Lung (tissue), 12 donors: Measurements from ENCODE around the gene BARX2. TPM values are rescaled to one million over a fixed set of nuclear protein-coding genes. Genes with fewer than 3 reads are reported as not detected.

Experiments used
- ATAC-seq: fragments of 200-7000 bp; cut with Tn5 transposase; one replicate; pipeline ENCODE4 v1.9.1; 2020; ENCODE audit warnings: moderate number of reproducible peaks; ENCODE audit not compliant: insufficient read depth, low FRiP score
- DNase-seq, 3 donors: peaks; one replicate each; pipeline ENCODE4 v3.0.0-alpha.2; 2013 to 2017
- H3K27ac ChIP-seq, 2 donors: one replicate each; pipeline ENCODE4 v1.5.1; 2013; ENCODE audit warnings: mild to moderate bottlenecking in 2 of 2, moderate library complexity in 2 of 2, control low read depth in 1 of 2, inconsistent platforms in 1 of 2, low read depth in 1 of 2, low read length in 1 of 2
- H3K27me3 ChIP-seq, 3 donors: one replicate each; pipeline ENCODE4 v1.5.1; 2013; ENCODE audit warnings: low read length in 2 of 3; ENCODE audit not compliant: control insufficient read depth in 3 of 3, insufficient read depth in 3 of 3
- H3K36me3 ChIP-seq, 4 donors: one replicate each; pipeline ENCODE4 v1.5.1; 2013; ENCODE audit warnings: low read length in 4 of 4, mild to moderate bottlenecking in 1 of 4, moderate library complexity in 1 of 4; ENCODE audit not compliant: control insufficient read depth in 4 of 4, insufficient read depth in 4 of 4
- H3K4me1 ChIP-seq, 5 donors: one replicate each; pipeline ENCODE4 v1.5.1; 2013; ENCODE audit warnings: low read length in 5 of 5, mild to moderate bottlenecking in 2 of 5, moderate library complexity in 1 of 5; ENCODE audit not compliant: control insufficient read depth in 5 of 5, insufficient read depth in 5 of 5
- H3K4me3 ChIP-seq: one replicate; pipeline ENCODE4 v1.5.1; 2013; ENCODE audit warnings: mild to moderate bottlenecking, control low read depth, moderate library complexity
- H3K9ac ChIP-seq, 2 donors: one replicate each; pipeline ENCODE4 v1.5.1; 2013; ENCODE audit warnings: low read length in 2 of 2, control low read depth in 1 of 2; ENCODE audit not compliant: insufficient read depth in 1 of 2
- H3K9me3 ChIP-seq, 4 donors: one replicate each; pipeline ENCODE4 v1.5.1; 2013; ENCODE audit warnings: low read length in 3 of 4, mild to moderate bottlenecking in 1 of 4, moderate library complexity in 1 of 4; ENCODE audit not compliant: control insufficient read depth in 4 of 4, insufficient read depth in 3 of 4
- CTCF ChIP-seq: IDR thresholded peaks from 2 replicates; pipeline ENCODE4 v1.5.1; 2012; ENCODE audit warnings: mild to moderate bottlenecking; ENCODE audit errors: control extremely low read depth, extremely low read depth
- WGBS, 2 donors: extraction: QIAGEN DNeasy Blood & Tissue Kit; methylation state at CpG; one replicate each; pipeline ENCODE4 v1.1.7; 2013; 5-methylcytosine and 5-hydroxymethylcytosine counted together
- polyA plus RNA-seq, 2 donors: library from polyadenylated mRNA; stranded (reverse); fragments of 200-250 nt; gene quantifications; one replicate each; pipeline ENCODE4 v1.2.1, GENCODE V29; 2013
- total RNA-seq, 2 donors: library from RNA; depleted of rRNA in 1 of 2; stranded (reverse); fragments of >200 nt in 1 of 2; gene quantifications; one replicate each; pipeline ENCODE4 v1.2.1, GENCODE V29; 2014 to 2021
- donor health status: control.
- donor health status: control.
- donor health status: Bipolar disorder and iron deficiency.
- donor health status: healthy.
- donor health status: DM: yes; HTN: yes; CAD: no.

The BARX2 gene
- total and polyA plus RNA-seq, 4 donors = 0.39 to 1.1 (median 0.75) TPM

DNA sequence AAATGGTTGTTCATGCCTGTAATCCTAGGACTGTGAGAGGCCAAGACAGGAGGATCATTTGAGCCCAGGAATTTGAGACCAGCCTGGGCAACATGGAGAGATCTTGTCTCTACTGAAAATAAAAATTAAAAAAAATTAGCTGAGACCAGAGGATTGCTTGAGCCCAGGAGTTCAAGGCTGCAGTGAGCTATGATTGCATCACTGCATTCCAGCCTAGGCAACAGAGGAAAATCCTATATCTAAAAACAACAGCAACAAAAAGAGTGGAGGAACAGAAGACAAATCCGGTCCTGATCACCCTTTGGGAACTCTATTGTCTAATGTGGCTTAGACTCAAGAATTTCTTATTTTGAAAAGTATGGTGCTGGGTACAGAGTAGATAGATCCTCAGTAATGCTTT lies 17.3 kb downstream of the BARX2 start:
- no peaks in the 10 kb centered on the region for H3K4me1 ChIP-seq
- peaks cover 0 to 3% (median 3%) of the 10 kb centered on the region in 3 donors for H3K27me3 ChIP-seq
- H3K9me3 ChIP-seq = peaks cover 0 to 2% (median 0%) of the 10 kb centered on the region in 4 donors
- no peak overlapping the region for H3K27ac ChIP-seq
- no peak overlapping the region for H3K9ac ChIP-seq
- ATAC-seq = no peak
- H3K4me3 ChIP-seq = no peak overlapping the region
- WGBS, 2 donors = 73 to 82% methylated on average over 1 of the region's 1 CpG
- DNase-seq = no peak
- no peaks in the 10 kb centered on the region for H3K36me3 ChIP-seq
- no peak for TF ChIP-seq CTCF

DNA sequence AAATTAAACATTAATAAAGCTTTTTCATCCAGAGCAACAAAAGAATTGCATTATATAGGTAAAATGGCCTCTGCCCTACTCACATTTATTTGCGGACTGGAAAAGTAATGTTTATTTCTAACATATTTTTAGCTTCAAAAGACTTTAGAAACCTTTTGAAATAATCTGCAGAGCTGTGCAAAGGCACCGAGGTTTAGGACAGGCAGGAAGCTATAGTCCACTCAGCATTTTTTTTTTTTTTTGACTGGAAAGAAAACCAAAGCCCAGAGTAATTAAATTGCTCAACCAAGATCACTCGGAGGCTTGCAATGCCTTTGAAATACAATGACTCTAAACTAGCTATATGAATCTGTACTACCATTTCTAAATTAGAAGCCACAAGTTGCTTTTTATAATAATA lies 19.1 kb downstream of the BARX2 start:
- Histone ChIP-seq H3K36me3 (no peaks in the 10 kb centered on the region), H3K27ac (no peak overlapping the region), H3K27me3 (peaks cover 0 to 3% (median 3%) of the 10 kb centered on the region in 3 donors), H3K9ac (no peak overlapping the region), H3K4me1 (no peaks in the 10 kb centered on the region), H3K4me3 (no peak overlapping the region), H3K9me3 (peaks cover 0 to 8% (median 1%) of the 10 kb centered on the region in 4 donors)
- TF ChIP-seq CTCF = no peak
- no peak for ATAC-seq
- WGBS, 2 donors = 61 to 68% methylated on average over 3 of the region's 3 CpGs
- peak in 1 of 3 donors; percentile 8 for DNase-seq

DNA sequence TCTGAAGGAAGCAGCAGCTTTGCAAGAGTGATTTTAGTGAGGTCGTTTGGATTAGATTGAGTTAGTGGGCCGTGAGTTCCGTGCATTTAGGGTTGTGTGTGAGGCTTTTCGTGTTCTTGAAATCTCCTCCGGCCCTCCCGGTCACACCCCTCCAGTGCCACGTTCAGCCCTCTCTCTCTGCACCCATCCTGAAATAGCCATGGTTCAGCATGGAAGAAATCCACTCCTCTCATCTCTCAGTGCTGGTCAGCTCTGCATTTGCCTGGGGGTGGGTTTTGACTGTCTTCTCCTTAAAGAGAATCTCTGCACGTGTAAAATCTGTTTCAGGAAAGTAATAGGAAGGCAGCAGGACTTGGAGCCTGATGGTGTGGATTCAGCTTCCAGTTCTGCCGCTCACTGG lies 19.8 kb downstream of the BARX2 start:
- Histone ChIP-seq H3K4me3 (no peak overlapping the region), H3K36me3 (no peaks in the 10 kb centered on the region), H3K4me1 (no peaks in the 10 kb centered on the region), H3K27me3 (peaks cover 0 to 3% (median 3%) of the 10 kb centered on the region in 3 donors), H3K27ac (no peak overlapping the region), H3K9me3 (peaks cover 0 to 8% (median 1%) of the 10 kb centered on the region in 4 donors), H3K9ac (no peak overlapping the region)
- no peak for TF ChIP-seq CTCF
- DNase-seq (no peak), ATAC-seq (no peak)
- WGBS, 2 donors = 51 to 55% methylated on average over 9 of the region's 9 CpGs

DNA sequence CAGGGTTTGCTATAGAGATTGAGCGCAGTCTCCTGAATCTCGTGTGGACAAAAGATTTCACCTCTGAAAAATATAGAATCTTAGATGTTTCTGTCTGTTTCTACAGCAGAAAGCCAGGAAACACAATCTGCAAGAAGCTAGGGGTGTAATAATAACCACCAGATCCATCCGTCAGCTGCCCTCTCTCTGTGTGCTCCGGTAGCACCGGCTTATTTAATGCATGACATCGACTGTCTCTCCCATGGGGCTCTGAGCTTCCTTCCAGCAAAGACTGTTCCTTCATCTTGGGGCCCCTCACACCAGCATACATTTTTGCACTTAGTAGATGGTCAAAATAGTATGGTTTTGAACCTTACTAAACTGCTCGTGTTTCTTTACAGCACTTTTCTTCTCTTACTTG lies 20.2 kb downstream of the BARX2 start:
- H3K27me3 ChIP-seq = peaks cover 0 to 3% (median 3%) of the 10 kb centered on the region in 3 donors
- H3K4me1 ChIP-seq = no peaks in the 10 kb centered on the region
- no peak for TF ChIP-seq CTCF
- ATAC-seq (no peak), DNase-seq (no peak)
- H3K9ac ChIP-seq = no peak overlapping the region
- WGBS, 2 donors = 86 to 87% methylated on average over 7 of the region's 7 CpGs
- peaks cover 0 to 8% (median 1%) of the 10 kb centered on the region in 4 donors for H3K9me3 ChIP-seq
- H3K36me3 ChIP-seq = no peaks in the 10 kb centered on the region
- H3K27ac ChIP-seq = no peak overlapping the region
- no peak overlapping the region for H3K4me3 ChIP-seq
